H9 (cell line): ENCODE data around the gene ARFGEF3. TPM values are rescaled to one million over a fixed set of nuclear protein-coding genes. Genes with fewer than 3 reads are reported as not detected.

Experiments
- DNase-seq: peaks from one replicate; pipeline ENCODE4 v3.0.0-alpha.2; 2017
- H2AFZ ChIP-seq: one replicate; pipeline ENCODE4 v1.6.1; 2013; ENCODE audit warnings: mild to moderate bottlenecking, low read length, control low read depth, moderate library complexity
- H2AK5ac ChIP-seq: 2 replicates; pipeline ENCODE4 v1.6.1; 2013; ENCODE audit warnings: low read length, control low read depth, mixed read lengths; ENCODE audit not compliant: insufficient read length
- H2BK120ac ChIP-seq: one replicate; pipeline ENCODE4 v1.6.1; 2013; ENCODE audit warnings: low read depth, mild to moderate bottlenecking, low read length, control low read depth, inconsistent platforms; ENCODE audit not compliant: poor library complexity, severe bottlenecking
- H2BK12ac ChIP-seq: 2 replicates; pipeline ENCODE4 v1.6.1; 2013; ENCODE audit warnings: low read length, control low read depth, mixed read lengths, low read depth; ENCODE audit not compliant: insufficient read length
- H2BK15ac ChIP-seq: 2 replicates; pipeline ENCODE4 v1.6.1; 2013; ENCODE audit warnings: low read depth, low read length, control low read depth
- H2BK20ac ChIP-seq: one replicate; pipeline ENCODE4 v1.6.1; 2013; ENCODE audit warnings: low read depth, mild to moderate bottlenecking, low read length, control low read depth, inconsistent platforms; ENCODE audit not compliant: poor library complexity, severe bottlenecking
- H2BK5ac ChIP-seq: 2 replicates; pipeline ENCODE4 v1.6.1; 2013; ENCODE audit warnings: low read length, control low read depth, mixed read lengths; ENCODE audit not compliant: insufficient read length
- H3K14ac ChIP-seq: 2 replicates; pipeline ENCODE4 v1.6.1; 2013; ENCODE audit warnings: low read length, control low read depth; ENCODE audit not compliant: insufficient read depth
- H3K18ac ChIP-seq: 2 replicates; pipeline ENCODE4 v1.6.1; 2013; ENCODE audit warnings: low read depth, mild to moderate bottlenecking, mixed read lengths, low read length, control low read depth; ENCODE audit not compliant: insufficient read length
- H3K23ac ChIP-seq: 2 replicates; pipeline ENCODE4 v1.6.1; 2013; ENCODE audit warnings: low read length, control low read depth, mixed read lengths, low read depth; ENCODE audit not compliant: insufficient read length
- H3K23me2 ChIP-seq: 2 replicates; pipeline ENCODE4 v1.6.1; 2013; ENCODE audit warnings: low read depth, mild to moderate bottlenecking, mixed read lengths, low read length, control low read depth; ENCODE audit not compliant: insufficient read length, poor library complexity, severe bottlenecking
- H3K27ac ChIP-seq: 2 replicates; pipeline ENCODE4 v1.5.1; 2013; ENCODE audit warnings: low read length, control low read depth, mixed read lengths, low read depth; ENCODE audit not compliant: insufficient read length
- H3K27me3 ChIP-seq: 2 replicates; pipeline ENCODE4 v1.6.1; 2013; ENCODE audit warnings: low read length, control low read depth, inconsistent platforms; ENCODE audit not compliant: insufficient read depth
- H3K4ac ChIP-seq: 2 replicates; pipeline ENCODE4 v1.6.1; 2013; ENCODE audit warnings: low read depth, mild to moderate bottlenecking, control low read depth, inconsistent platforms, low read length, moderate library complexity
- H3K4me1 ChIP-seq: 2 replicates; pipeline ENCODE4 v1.6.1; 2013; ENCODE audit warnings: low read length, control low read depth, inconsistent platforms; ENCODE audit not compliant: insufficient read depth
- H3K4me2 ChIP-seq: 2 replicates; pipeline ENCODE4 v1.6.1; 2013; ENCODE audit warnings: low read length, control low read depth, mixed read lengths; ENCODE audit not compliant: insufficient read length, insufficient read depth
- H3K56ac ChIP-seq: 2 replicates; pipeline ENCODE4 v1.6.1; 2013; ENCODE audit warnings: low read depth, mild to moderate bottlenecking, mixed read lengths, low read length, control low read depth; ENCODE audit not compliant: insufficient read length
- H3K79me1 ChIP-seq: 2 replicates; pipeline ENCODE4 v1.6.1; 2013; ENCODE audit warnings: low read depth, mild to moderate bottlenecking, moderate library complexity, low read length, control low read depth, inconsistent platforms; ENCODE audit not compliant: insufficient read depth, poor library complexity, severe bottlenecking
- H3K79me2 ChIP-seq: 2 replicates; pipeline ENCODE4 v1.6.1; 2013; ENCODE audit warnings: low read length, control low read depth, inconsistent platforms; ENCODE audit not compliant: insufficient read depth
- H3K9ac ChIP-seq: 2 replicates; pipeline ENCODE4 v1.6.1; 2013; ENCODE audit warnings: low read length, control low read depth, mixed read lengths; ENCODE audit not compliant: insufficient read length; ENCODE audit errors: extremely low read depth
- H3K9me3 ChIP-seq: one replicate; pipeline ENCODE4 v1.6.1; 2013; ENCODE audit warnings: low read depth, low read length, inconsistent platforms; ENCODE audit not compliant: control insufficient read depth
- H3T11ph ChIP-seq: one replicate; pipeline ENCODE4 v1.6.1; 2013; ENCODE audit warnings: mild to moderate bottlenecking, low read length, control low read depth, inconsistent platforms
- H4K20me1 ChIP-seq: one replicate; pipeline ENCODE4 v1.6.1; 2013; ENCODE audit not compliant: control insufficient read depth, insufficient read length, insufficient read depth
- H4K5ac ChIP-seq: 2 replicates; pipeline ENCODE4 v1.6.1; 2013; ENCODE audit warnings: low read depth, mild to moderate bottlenecking, mixed read lengths, low read length, control low read depth; ENCODE audit not compliant: insufficient read length
- H4K8ac ChIP-seq: replicated peaks from 2 replicates; pipeline ENCODE4 v1.6.1; 2013; ENCODE audit warnings: low read length, control low read depth, mixed read lengths, low read depth; ENCODE audit not compliant: insufficient read length
- H4K91ac ChIP-seq: 2 replicates; pipeline ENCODE4 v1.6.1; 2013; ENCODE audit warnings: low read depth, mild to moderate bottlenecking, moderate library complexity, mixed read lengths, low read length, control low read depth; ENCODE audit not compliant: insufficient read length
- H3K27ac Mint-ChIP-seq, 3 experiments: 2 replicates in 2 of 3; 3 replicates in 1 of 3; pipeline ENCODE4 v1.8.0; 2020 to 2021; ENCODE audit warnings: mixed read lengths in 3 of 3, mild to moderate bottlenecking in 1 of 3, moderate library complexity in 1 of 3
- H3K27me3 Mint-ChIP-seq: 2 replicates; pipeline ENCODE4 v1.8.0; 2021; ENCODE audit warnings: low read depth, mild to moderate bottlenecking, moderate library complexity, mixed read lengths
- H3K36me3 Mint-ChIP-seq, 3 experiments: 2 replicates in 2 of 3; 3 replicates in 1 of 3; pipeline ENCODE4 v1.8.0; 2020 to 2021; ENCODE audit warnings: low read depth in 3 of 3, mixed read lengths in 3 of 3; ENCODE audit not compliant: insufficient read depth in 1 of 3
- H3K4me1 Mint-ChIP-seq, 2 experiments: 2 replicates each; pipeline ENCODE4 v1.8.0; 2020; ENCODE audit warnings: mixed read lengths in 2 of 2
- H3K4me3 Mint-ChIP-seq, 2 experiments: 2 replicates in 1 of 2; 3 replicates in 1 of 2; pipeline ENCODE4 v1.8.0; 2020 to 2021; ENCODE audit warnings: mild to moderate bottlenecking in 2 of 2, mixed read lengths in 2 of 2, moderate library complexity in 1 of 2
- H3K9me3 Mint-ChIP-seq, 2 experiments: 2 replicates in 1 of 2; 3 replicates in 1 of 2; pipeline ENCODE4 v1.8.0; 2020; ENCODE audit warnings: mild to moderate bottlenecking in 2 of 2, mixed read lengths in 2 of 2, moderate library complexity in 1 of 2
- CTCF ChIP-seq: fragments of 200-600 bp; sonication (generic); conservative IDR thresholded peaks from 3 replicates; pipeline ENCODE4 v1.8.0; 2021; ENCODE audit warnings: antibody characterized with exemption, mild to moderate bottlenecking
- WGBS: extraction: QIAGEN DNeasy Blood & Tissue Kit; methylation state at CpG from one replicate; pipeline ENCODE4 v1.1.7; 2013; ENCODE audit warnings: missing lambda C conversion rate, low lambda C conversion rate, mixed read lengths; ENCODE audit not compliant: insufficient read length; ENCODE audit errors: extremely low coverage; 5-methylcytosine and 5-hydroxymethylcytosine counted together
- total RNA-seq: library from RNA; stranded (reverse); gene quantifications from 2 replicates; pipeline ENCODE4 v1.2.1, GENCODE V29; 2021

Gene ARFGEF3
- total RNA-seq, 1 experiment from 2014 or later: 13.7 TPM

DNA sequence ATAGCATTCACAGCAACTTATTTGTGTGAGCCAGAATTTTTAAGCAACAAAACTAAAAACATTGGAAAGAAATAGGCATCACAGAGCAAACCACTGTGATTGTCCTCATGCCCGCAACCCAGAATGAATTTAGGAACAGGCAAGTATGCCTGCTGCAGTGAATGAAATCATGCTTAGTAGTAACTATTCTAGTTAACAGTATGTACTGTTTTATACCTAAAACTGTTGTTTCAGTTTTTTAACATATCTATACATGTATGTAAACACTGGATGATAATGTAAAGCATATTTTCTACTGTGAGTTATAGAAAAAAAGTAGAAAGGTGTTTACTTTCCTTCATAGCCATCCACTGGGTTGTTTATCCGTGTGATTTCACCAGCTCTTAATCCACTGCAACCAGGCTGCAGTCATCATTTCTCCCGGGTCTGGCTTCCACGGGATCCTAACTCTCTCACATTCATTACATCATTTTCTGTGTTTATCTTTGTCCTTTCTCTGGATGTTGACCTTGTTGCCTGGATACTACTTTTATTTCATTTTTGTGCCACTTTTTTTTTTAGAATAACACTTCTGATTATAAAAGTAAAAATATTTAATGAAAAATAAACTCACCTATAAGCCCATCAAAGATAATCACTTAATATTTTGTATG lies 3.6 kb upstream of the ARFGEF3 start:
- Histone ChIP-seq H2BK120ac (no peak overlapping the region), H3K9ac (no peak overlapping the region), H3T11ph (no peak overlapping the region), H4K8ac (no peak overlapping the region), H3K79me2 (no peaks in the 10 kb centered on the region), H2BK20ac (no peak overlapping the region), H3K79me1 (no peaks in the 10 kb centered on the region), H4K5ac (no peak overlapping the region), H2BK5ac (no peak overlapping the region), H4K20me1 (no peaks in the 10 kb centered on the region), H3K23me2 (peaks cover 14% of the 10 kb centered on the region), H2AFZ (no peak overlapping the region), H3K4me2 (no peak overlapping the region), H3K18ac (no peak overlapping the region), H3K23ac (no peak overlapping the region), H2BK12ac (no peak overlapping the region), H3K14ac (no peak overlapping the region), H3K56ac (no peak overlapping the region), H3K27ac (no peak overlapping the region), H3K4me1 (no peaks in the 10 kb centered on the region), H2AK5ac (no peak overlapping the region), H3K4ac (no peak overlapping the region), H2BK15ac (no peak overlapping the region), H3K9me3 (no peaks in the 10 kb centered on the region), H3K27me3 (peaks cover 2% of the 10 kb centered on the region), H4K91ac (no peak overlapping the region)
- peaks cover 0 to 5% (median 4%) of the 10 kb centered on the region in 3 experiments; a peak in 3 of 7 replicates for H3K36me3 Mint-ChIP-seq
- peaks cover 16 to 18% of the 10 kb centered on the region in 2 experiments for H3K4me1 Mint-ChIP-seq
- H3K9me3 Mint-ChIP-seq: peaks cover 5% of the 10 kb centered on the region in 2 experiments; a peak in 4 of 5 replicates
- no peak overlapping the region for H3K4me3 Mint-ChIP-seq
- H3K27me3 Mint-ChIP-seq: peaks cover 22% of the 10 kb centered on the region
- no peak for DNase-seq
- no peak for TF ChIP-seq CTCF
- H3K27ac Mint-ChIP-seq: no peak overlapping the region
- no CpG with 5 or more reads among the region's 4 CpGs for WGBS
